ENCODE measurements around the gene C2CD2.

DNA sequence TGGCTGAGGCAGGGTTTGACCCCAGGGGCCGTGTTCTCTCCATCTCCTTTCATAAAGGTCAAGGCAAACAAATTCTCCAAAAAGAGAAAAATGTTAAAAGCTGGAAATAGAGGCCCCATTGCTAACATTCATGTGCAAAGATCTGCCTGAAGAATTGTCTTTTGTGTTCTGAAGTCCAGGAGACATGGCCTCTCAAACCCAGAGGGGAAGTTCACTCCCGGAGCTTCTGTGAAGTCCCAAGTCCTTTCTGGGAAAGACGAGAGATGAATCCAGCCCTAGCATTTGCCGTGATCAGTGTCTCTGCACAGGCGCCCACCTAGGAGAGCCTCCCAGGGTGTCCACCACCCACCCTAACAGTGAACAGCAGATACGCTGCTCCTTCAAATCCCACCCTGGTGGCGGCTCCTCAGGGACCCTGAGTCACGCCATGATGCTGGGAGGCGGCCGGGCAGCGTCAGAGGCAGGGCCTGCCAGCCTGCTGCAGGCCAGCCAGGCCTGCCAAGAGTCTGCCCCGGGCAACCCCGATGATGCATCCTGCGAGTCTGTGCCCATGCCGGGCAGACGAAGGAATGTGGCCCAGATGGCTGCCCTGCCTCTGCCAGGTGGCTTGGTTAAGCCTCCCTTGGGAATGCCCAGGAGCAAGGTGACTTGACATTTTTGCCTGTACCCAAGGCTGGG is 5.2 kb upstream of the C2CD2 start:
- TF ChIP-seq SP1 (IDR thresholded peaks at IDR 0.05; ENCODE audit: low read depth, low read length) = no peak
- TF ChIP-seq JUN (IDR thresholded peaks at IDR 0.05; ENCODE audit: low read depth, low read length) = no peak
- TF ChIP-seq SP2 (IDR thresholded peaks at IDR 0.05; ENCODE audit: low read length) = no peak
- TF ChIP-seq, protein P1, sequence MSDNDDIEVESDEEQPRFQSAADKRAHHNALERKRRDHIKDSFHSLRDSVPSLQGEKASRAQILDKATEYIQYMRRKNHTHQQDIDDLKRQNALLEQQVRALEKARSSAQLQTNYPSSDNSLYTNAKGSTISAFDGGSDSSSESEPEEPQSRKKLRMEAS (IDR thresholded peaks at IDR 0.05) = no peak
- no peak for TF ChIP-seq GABPA (IDR thresholded peaks at IDR 0.05; ENCODE audit: borderline replicate concordance, insufficient read depth, low read length)
- no peak for TF ChIP-seq EZH2 (IDR thresholded peaks at IDR 0.05; ENCODE audit: low read depth, low read length, severe bottlenecking)
- no peak for TF ChIP-seq EP300 (IDR thresholded peaks at IDR 0.05; ENCODE audit: borderline replicate concordance in 1 of 2, low read depth in 2 of 2, low read length in 2 of 2)
- no peak for TF ChIP-seq TAF1 (IDR thresholded peaks at IDR 0.05; ENCODE audit: low read depth, low read length)
- no peak for TF ChIP-seq SIN3A (conservative IDR thresholded peaks at IDR 0.05 in 1 of 2, IDR thresholded peaks at IDR 0.05 in 1 of 2; ENCODE audit: low read depth in 1 of 2, low read length in 2 of 2)
- no peak for TF ChIP-seq RAD21 (IDR thresholded peaks at IDR 0.05 in 1 of 2, conservative IDR thresholded peaks at IDR 0.05 in 1 of 2; ENCODE audit: low read depth in 2 of 2, low read length in 2 of 2)
